Activated CD4-positive, CD25-positive, alpha-beta regulatory T cell treated with anti-CD3 and anti-CD28 coated beads, Interleukin-2, amount 50 U/mL, for 16 hours (primary cell): ENCODE results near the gene FARS2.

Experiments
- DNase-seq: peaks from one replicate; pipeline ENCODE4 v3.0.0-alpha.2; 2020; ENCODE audit warnings: low read depth, low spot score

Gene FARS2

DNA sequence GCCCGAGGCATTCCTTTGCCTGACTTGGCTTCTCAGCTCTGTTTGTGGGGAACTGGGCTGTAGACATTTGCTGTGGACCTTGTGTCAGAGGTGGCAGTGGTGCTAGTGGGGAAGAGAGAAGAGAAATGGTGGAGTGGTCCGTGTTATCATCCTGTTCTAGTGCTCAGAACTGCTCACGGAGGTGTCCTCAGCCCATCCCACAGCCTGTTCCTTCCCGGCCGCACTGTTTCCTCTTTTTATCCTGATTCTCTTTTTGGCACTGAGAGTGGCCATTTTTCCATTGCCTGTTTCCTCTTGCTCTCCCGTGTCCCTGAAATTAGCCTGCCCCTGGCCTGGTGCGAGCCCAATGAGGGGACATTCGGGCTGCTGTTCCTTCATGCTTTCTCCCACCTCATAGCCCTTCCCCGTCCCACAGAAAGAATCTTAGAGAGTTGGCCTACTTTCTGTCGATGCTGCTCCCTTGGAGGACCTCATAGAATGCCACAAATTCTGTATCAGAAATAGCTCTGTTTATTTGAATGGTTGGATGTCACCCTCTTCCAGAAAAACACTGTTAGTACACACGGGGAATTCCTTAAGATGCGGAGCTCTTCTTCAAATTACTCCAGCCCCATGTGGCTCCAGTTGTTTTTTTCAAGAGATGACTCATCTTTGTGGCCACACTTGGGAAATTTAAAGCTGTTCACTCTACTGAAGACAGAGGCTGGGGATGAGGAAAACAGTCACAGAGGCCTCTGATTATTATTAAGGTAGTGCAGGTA lies 26.1 kb downstream of the FARS2 start:
- DNase-seq = no peak

GRCh38 chr6:5287966-5288297 lies 26.6 kb downstream of the FARS2 start:
- DNase-seq = no peak

DNA sequence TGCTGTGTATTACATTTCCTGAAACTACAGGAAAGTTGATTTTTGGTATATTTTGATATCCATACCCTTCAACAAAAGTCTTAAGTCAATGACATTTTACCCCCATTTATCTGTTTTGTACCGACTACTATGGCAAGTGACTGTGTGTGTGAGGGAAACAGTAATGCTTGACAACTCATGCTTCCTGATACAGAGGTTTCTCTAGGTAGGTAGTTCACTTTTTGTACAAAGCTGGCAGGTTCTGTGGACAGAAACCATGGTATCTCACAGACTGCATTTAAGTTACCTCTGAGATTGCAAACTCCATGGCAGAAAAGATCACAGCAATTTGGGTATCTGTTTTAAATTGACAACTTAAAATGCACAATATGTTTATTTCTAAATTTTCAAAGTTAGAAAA lies 28.8 kb downstream of the FARS2 start:
- DNase-seq = no peak

- DNase-seq = no peak
Measured at GRCh38 chr6:5290500-5290899, 29.2 kb downstream of the FARS2 start.

- no peak for DNase-seq
Measured at GRCh38 chr6:5292154-5292553, 30.8 kb downstream of the FARS2 start.

DNA sequence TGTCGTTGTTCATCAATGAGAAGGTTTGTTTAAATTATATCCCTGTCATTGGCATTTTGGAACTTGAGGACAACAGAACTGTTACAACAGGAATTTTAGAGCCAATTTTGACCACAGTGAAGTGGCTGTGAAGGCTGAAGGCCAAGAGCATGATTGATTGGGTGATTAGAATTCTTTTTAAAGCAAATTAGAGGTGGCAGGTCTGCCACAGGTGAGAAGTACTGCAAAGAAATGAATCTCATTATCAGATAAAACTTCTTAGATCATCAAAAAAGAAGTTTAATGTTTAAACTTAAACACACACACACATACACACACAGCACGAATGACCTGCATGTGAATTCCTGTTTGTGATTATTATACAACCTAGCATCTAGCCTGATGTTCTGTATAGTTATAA lies 32.4 kb downstream of the FARS2 start:
- DNase-seq = no peak

DNA sequence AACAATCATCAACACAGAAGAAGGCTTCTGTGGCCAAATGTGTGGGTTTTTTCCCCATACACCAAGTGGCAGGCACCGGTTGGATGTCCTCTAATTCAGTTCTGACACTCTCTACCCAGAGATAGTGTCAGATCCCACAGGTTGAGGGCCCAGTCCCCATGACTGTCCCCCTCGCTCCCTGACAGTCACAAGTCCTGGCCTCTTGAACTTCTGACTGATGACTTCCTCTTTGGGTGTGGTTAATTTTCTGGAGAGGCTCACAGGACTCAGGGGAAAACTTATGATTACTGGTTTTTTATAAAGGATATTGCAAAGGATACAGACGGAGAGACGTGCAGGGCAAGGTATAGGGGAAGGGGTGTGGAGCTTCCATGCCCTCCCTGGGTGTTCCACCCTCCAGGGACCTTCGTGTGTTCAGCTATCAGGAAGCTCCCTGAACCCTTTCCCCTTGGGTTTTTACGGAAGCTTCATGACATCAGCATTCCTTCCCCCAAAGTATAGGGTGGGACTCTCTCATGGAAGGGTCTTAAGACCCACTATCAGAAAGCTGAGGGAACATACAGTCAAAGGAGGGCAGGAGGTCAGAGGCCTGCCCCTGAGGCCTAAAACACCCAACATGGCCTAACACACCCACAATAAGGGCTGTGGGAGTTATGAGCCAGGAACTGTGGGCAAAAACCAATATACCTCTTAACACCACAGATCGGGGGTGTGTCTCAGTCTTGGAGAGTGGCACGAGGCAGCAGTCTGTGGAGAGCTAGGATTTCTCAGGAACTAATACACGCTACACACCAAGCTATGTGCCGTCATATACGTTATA lies 33.3 kb downstream of the FARS2 start:
- no peak for DNase-seq

DNA sequence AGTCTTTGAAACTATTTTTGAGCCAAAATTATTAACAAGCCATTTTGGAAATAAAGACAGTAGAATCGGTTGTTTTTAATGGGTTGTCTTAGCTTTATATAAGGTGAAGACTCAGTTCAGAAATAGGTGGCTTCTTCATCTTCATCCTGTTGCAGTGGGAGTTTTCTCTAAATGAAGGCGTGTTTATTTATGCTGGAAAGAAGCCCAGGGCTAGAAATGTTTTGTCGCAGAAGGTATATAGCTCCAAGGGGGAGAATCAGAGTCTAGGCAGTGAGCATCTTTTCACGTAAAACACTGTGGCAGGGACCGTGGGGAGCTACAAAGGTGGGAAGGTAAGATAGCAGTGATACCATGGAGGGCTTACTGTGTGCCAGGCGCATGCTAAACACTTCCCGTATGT lies 34.3 kb downstream of the FARS2 start:
- DNase-seq = no peak

DNA sequence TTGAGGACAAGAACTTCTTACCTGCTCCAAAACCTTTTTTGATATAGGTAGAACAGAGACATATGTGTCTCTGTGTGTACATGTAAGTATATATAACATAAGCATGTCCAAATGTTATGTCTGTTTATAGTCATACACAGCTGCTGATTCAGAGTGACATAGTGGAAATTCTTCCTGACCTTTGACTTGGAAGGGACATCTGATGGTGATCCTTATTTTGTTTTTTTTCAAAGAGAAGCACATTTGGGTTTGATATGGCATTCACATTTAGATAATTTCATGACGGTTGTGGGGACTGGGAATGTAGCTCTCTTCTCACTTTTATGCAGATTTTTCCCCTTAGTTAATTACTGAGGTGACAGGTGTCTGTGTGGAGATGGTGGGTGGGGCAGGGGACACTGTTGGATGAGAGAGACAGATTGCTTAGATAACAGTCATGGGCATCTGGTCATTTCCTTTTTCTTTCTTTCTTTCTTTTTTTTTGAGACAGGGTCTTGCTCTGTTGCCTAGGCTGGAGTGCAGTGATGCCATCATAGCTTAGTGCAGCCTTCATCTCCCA lies 39.0 kb downstream of the FARS2 start:
- no peak for DNase-seq

DNA sequence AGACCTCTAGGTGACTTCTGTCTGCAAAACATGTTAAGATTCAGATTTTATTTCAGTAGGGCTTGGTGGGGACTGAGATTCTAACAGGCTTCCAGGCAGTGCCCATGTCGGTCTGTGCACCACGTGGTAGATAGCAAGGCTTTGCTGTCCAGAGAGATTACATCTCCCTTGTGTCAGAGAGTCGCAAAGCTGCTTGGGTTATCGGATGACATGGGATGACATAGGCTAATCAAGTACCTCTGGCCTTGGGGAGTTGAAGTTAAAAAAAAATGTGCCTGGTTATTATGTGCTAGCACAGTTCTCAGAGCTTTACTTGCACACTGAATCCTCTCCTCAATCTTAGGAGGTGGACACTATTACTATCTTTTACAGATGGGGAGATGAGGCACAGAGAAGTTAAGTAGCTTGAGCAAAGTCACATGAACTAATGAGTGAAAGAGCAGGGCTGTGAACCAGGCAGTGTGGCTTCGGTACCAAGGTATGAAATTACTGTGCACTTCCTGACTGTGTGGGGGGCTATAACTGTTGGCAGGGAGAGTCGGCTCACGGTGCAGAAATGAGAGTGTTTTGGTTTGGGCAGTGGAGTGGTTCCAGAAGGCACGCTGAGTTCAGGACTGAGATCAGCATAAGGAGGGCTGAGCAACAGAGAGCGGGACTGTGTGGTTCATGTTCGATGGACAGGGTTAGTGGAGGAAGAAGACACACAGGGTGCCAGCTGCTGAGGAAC lies 41.1 kb downstream of the FARS2 start:
- peak; percentile 10 for DNase-seq

- DNase-seq = peak; percentile 50
Measured at GRCh38 chr6:5302995-5303622, 41.8 kb downstream of the FARS2 start.

GRCh38 chr6:5303682-5304081 lies 42.4 kb downstream of the FARS2 start:
- DNase-seq = no peak

DNA sequence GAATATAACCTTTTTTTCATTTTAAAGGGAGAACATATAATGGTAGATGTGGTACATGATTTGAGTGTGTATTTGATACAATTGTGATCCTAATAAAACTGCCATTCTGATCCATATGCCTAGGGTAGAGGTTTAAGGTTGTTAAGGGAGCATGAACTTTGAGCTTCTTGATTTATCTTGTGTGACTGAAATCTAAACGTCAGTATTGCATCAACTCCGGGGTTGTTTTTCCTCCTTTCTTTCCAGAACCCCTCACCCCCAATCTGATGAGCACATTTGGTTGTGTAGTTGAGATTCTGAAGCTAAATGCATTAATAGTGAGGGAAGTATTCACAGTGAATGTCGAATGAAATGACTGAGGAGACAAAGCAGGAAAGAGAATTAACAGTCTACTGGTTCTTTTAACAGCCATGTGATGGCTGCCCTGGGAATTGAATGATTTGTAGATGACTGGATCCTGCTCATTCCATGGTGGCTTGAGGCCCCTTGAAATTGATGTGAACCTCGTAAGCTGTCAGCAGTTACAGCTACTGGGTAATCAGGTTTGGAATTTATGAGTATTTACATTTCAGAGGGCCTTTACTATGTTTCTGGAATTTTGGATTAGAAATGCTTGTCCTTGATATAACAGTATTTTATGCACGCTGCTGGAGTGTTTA lies 44.8 kb downstream of the FARS2 start:
- DNase-seq = no peak

- DNase-seq = no peak
Measured at GRCh38 chr6:5307058-5307457, 45.7 kb downstream of the FARS2 start.

- no peak for DNase-seq
Measured at GRCh38 chr6:5308066-5308465, 46.8 kb downstream of the FARS2 start.

- no peak for DNase-seq
Measured at GRCh38 chr6:5314191-5314865, 53.0 kb downstream of the FARS2 start.

GRCh38 chr6:5315881-5316280 lies 54.6 kb downstream of the FARS2 start:
- DNase-seq = no peak

- no peak for DNase-seq
Measured at GRCh38 chr6:5316951-5317350, 55.6 kb downstream of the FARS2 start.

DNA sequence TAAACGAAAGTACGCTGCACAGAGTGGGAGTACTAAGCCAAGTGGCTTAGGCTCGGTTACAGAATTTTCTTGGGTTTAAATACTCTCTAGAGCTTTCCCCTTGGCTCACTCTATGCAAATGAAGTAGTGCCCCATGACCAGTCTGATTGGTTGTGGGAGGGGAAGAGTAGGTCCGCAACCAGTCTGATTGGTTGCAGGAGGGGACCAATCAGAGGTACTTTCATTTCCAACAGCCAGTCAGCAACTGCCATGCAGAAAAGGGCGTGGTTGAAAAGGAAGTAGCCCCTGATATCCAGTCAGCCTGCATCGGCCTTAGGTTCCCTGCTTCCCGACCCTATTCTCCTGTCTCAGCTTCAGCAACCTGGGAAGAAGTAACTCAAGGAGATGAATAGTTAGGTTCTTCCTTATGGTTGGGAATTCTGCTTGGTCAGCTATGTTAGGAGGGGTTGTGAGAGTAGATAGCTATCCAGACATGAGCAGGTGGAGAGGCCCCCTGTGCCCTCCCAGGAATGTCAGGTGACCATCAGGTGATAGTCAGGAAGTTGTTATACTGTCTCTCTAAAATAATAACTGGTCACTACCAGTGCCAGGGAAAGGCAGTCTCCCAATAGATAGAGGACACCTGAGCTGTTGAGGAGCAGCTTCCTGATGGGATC lies 57.4 kb downstream of the FARS2 start:
- DNase-seq = no peak

DNA sequence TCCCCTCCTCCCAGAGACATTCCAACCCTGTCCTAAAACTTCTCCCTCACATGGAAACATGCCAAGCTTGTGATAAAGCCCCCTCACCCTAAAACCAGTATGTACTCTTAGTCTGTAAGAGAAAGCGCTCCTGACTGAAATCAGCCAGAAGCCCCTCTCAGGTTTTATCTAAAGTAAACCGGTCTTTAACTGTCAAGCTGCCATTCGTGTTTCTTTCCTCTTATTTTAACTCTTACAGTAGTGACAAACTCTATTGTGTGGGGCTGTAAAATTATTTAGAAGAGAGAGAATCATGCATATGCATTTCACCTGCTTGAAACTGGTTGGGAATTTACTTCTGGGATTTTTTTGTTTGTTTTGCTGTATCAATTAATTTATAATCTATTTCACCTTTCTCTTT lies 62.7 kb downstream of the FARS2 start:
- no peak for DNase-seq
